Measurements from ENCODE around the gene KLF16.
"Not testable (repeated sequence)": the region's sequence is repeated elsewhere in the genome, so short reads cannot be mapped to it uniquely, and the experiment has no call there.

Gene KLF16

DNA sequence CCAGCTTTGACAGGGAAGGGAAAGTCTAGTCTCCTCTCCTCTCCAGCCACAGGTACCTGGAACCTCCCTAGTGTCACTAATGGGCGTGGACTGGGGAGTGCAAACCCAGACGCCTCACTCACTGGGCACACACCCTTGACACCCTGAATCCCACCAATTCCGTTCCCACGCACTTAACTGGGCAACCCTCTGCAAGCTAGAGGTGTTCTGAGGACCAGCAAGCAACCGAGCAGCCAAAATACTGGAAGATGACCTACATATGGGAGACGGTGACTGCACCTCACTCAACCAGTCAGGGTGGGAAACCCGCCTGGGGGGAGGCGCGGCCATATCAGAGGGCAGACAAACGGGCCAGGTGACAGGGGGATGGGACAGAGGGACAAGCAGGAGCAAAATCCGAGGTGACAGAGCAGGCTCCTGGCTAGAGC, 20.9 kb upstream of the KLF16 start:
- no peak for DNase-seq (ENCODE audit: low read depth, low spot score)

GRCh38 chr19:1883784-1884183, 20.4 kb upstream of the KLF16 start:
- no peak for DNase-seq (ENCODE audit: low read depth, low spot score)

GRCh38 chr19:1882786-1883692, 19.7 kb upstream of the KLF16 start:
- no peak for DNase-seq (ENCODE audit: low read depth, low spot score)

DNA sequence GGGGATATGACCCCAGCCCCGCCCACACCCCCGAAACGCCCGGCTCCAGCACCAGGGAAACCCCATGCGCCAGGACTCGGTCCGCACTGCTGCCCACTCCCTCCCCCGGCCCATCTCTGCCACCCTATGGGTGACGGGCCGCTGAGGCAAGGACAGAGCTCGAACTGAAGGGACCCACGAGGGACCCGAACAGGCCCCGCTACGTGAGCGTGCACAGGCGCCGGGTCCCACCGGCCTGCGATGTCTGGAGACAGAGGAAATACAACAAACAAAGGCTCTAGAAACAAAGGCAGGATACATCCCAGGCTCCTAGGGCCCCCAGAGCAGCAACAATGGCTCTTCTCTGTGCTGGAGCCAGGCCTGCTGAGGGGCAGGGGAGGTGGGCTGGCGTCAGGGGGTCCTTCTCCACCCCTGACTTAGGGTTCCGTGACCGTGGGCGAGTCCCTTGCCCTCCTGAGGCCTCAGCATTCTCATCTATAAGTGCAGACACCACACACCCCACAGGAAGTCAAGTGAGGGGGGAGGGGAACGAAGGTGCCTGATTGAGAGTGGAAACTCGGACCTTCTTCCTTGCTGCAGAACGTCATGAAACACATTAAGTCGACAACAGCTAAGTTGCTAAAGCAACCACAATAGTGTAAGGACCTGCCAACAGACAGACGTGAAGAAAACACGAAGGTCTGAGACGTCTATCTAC, 18.9 kb upstream of the KLF16 start:
- no peak for DNase-seq (ENCODE audit: low read depth, low spot score)

DNA sequence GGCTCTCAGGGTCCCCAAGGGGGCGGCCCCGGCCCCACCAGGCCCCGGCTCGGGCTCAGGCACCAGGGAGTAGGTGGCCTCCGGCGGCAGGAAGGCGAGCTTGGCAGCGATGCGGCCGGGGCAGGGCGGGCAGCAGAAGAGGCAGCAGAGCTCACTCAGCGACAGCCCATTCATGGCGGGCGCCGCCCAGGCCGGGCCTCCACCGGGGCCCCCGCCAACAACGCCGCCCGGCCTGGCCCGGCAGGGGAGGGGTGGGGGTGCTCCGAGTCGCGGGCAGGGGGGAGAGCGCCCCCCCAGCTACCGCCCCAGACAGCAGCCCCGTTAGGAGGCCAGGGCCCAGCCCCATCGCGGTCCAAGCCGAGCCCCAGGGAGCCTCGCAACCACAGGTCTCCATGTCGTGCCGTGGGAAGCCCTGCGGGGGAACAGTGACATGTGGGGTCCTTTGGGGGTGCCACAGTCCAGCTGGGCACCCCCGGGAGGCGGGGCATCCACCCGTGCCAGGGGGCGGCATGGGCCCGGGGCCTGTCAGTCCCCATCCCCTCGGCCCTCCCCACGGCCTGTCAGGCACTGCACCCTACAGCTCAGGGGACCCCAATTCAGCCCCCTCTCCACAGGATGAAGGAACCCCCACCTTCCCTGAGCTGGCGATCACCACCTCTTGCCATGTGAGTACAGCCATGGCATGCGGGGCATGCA, 18.2 kb upstream of the KLF16 start:
- DNase-seq (ENCODE audit: low read depth, low spot score): not testable (repeated sequence)

DNA sequence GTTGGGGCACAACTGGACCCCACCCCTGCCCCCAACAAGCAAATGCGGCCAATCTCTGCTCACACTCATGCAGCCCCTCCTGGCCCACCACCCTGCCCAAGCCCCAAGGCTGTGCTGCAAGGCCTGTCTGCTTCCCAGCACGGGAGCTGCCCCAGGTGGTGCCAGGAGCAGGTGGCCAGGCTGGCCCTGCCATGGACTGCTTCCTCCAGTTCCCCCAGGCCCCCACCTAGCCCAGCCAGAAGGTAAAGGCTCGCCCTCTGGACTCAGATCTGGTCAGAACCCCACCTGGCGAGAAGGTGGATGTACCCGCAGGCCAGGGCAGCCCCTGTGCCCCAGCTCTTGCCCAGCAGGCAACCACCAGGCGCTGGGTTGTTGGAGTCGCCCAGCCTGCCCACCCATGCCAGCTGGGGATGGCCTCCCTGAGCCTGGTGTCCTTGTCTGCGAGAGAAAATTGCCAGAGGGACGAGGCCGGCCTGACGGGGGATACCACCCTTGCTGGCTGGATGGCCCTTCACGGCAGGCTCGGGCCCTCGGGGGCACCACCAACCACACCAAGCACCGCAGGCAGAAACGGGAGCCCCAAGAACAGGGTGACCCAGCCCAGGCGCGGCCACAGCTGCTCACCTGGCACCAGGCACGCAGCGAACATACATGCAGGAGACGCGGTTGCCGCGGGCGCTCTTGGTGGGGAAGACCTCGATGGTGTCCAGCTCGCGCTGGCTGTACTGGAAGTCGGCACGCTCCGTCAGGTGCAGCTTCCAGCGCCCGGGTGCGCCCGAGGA, 17.4 kb upstream of the KLF16 start:
- DNase-seq (ENCODE audit: low read depth, low spot score): no peak

GRCh38 chr19:1879982-1880381, 16.6 kb upstream of the KLF16 start:
- DNase-seq (ENCODE audit: low read depth, low spot score): not testable (repeated sequence)

- DNase-seq (ENCODE audit: low read depth, low spot score): not testable (repeated sequence)
Observed at GRCh38 chr19:1878583-1878982, 15.2 kb upstream of the KLF16 start.

DNA sequence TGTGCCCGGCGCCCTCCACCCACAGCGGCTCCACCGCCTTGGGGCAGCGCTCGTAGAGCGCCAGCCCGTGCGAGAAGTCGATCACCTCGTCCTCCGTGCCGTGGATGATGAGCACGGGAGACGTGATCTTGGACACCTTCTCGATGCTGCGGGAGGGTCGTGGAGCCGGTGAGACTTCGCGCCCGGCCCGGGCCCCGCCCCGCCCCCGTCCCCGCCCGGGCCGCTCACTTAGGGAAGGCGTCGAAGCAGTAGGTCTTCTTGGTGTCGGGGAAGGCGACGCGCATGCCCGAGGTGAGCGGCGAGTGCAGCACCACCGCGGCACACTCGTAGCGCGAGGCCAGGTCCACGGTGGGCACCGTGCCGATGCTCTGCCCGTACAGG, 13.9 kb upstream of the KLF16 start:
- DNase-seq (ENCODE audit: low read depth, low spot score): not testable (repeated sequence)

DNA sequence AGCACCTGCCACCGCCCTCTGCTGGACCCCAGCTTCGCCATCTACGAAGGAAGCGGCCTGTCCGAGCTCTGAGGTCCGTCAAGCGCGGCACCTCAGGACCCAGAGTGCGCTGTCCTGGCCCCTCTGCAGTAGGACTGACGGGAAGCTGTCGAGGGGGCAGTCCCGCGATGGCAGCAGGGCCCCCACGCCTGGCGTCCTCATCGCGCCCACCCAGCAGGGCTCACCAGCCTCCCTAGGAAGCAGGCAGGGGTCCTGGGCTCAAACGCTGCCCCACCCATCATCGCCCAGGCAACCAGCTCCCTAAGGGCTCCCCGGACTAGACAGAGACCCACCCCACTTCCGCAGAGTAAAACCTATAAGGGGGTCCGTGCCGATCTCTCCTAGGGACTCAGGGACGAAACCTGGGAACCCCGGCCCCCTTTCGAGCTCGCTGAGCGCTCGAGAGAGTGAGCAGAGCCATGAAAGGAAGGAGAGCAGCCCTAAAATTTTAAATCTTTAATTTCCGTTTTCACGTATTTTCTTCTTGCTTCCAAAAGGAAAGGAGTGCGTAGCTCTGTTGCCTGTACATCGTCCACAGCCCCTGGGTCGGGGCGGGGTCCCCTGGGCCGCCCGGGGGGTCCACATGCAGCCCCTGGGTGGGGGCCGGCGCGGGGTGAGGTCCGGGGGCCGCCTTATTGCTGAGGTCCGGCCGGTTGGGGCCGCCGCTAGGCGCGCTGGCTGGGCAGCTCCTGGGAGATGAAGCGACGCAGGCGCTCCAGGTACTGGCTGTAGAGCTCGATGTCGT, 13.3 kb upstream of the KLF16 start:
- not testable (repeated sequence) for DNase-seq (ENCODE audit: low read depth, low spot score)

- DNase-seq (ENCODE audit: low read depth, low spot score): peak; percentile 46
Observed at GRCh38 chr19:1875646-1876495, 12.5 kb upstream of the KLF16 start.

GRCh38 chr19:1875265-1875645, 11.9 kb upstream of the KLF16 start:
- not testable (repeated sequence) for DNase-seq (ENCODE audit: low read depth, low spot score)

DNA sequence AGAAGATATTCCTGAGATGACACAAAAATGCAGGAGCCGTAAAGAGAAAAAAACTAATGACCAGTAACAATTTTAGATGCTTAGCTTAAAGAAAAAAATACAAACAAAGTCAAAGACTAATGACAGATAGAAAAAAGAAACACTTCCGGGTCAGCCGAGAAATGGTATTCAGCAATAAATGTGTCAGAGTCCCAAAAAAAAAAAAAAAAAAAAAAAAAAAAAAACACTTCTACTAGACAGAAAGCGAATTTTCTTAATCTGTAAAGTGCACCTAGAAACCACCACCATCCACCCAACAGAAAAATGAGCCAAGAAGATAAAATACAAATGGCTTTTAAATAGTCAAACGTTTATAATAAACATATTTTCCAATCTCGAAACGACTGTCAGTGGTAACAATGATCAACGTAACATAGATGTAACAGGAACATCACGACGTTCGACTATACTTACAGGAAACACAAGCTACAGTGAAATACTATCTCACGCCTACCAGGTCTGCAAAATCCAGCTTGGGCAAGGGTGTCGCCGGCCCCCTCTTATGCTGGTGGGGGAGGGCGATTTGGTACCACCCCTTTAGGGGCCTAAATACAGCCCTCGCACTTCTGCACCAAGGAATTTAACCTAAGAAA, 11.3 kb upstream of the KLF16 start:
- DNase-seq (ENCODE audit: low read depth, low spot score): no peak

DNA sequence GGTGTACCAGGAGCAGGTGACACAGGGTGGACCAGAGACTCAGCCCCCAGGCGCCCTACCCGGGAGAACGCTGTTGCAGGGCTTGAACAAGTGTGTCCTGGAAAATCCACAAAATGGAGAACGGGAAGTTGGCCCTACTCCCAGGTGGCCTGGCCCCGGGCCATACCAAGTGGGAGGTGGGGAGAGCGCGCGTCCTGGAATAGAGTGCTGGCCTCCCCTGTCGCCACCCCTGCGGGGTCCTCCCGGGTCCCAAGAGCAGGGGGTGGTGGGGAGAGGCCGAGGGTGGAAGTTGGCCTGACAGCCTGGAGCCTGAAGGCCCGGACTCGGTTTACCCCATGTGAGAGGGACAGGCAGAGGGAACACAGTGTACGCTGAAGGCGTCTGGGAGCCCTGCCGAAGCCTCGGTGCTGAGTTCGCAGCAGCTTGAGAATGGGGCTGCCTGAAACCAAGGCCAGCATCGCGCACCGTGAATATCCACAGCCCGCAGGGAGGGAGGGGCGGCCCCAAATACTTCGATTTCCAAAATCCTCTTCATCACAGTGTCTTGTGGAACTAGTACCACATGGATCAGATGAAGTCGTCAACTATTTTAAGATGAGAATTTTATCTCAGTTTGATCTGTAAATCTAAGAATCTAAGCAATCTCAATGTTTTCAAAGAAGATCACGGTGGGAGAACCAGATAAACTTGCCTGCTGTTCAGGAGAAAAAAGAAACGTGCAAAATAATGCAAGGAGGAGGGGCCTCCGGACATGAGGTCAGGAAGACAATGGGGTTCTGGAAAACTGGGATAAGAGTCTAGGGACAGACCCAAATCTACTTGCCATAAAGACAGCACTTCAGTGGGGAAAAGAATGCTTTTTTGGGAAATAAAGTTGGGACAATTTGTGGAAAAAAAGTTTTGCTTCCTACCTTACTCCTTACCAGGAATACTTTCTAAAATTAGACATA, 10.4 kb upstream of the KLF16 start:
- DNase-seq (ENCODE audit: low read depth, low spot score): no peak

GRCh38 chr19:1872807-1873523, 9.6 kb upstream of the KLF16 start:
- DNase-seq (ENCODE audit: low read depth, low spot score): no peak

- no peak for DNase-seq (ENCODE audit: low read depth, low spot score)
Observed at GRCh38 chr19:1871630-1872029, 8.3 kb upstream of the KLF16 start.

DNA sequence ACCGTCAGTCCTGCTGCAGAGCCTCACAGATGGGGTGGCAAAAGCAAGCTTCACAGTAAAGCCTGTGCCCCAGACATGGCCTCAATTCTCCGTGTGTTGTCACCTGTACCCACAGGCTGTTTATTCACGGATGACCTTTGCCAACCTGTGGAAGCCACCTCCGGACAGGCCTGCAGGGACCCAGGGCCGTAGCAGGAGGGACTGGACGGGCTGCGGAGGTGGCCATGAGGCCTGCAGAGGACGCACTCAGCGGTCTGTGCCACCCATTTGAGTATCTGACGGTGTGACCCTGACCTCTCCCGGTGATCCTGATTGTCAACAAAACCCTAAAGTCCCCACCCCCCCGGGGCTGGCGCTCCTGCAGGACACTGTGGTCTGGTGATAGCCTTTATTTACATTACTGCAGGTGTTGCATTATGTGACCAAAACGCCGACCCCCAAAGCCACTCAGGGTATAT, 7.8 kb upstream of the KLF16 start:
- no peak for DNase-seq (ENCODE audit: low read depth, low spot score)

Measured in brain pericyte (primary cell).